GM23248 (cell line): ENCODE measurements around the gene CAMK1D.

Experiments used
- EZH2 ChIP-seq: fragments of 200-600 bp; sonication (generic); IDR thresholded peaks from 2 replicates; pipeline ENCODE4 v1.6.1; 2018; ENCODE audit warnings: antibody characterized with exemption, mild to moderate bottlenecking; ENCODE audit not compliant: insufficient read depth, poor library complexity, severe bottlenecking
- EZH2phosphoT487 ChIP-seq: fragments of 200-600 bp; sonication (generic); IDR thresholded peaks from 2 replicates; pipeline ENCODE4 v1.6.1; 2018; ENCODE audit warnings: antibody characterized with exemption, moderate library complexity, mild to moderate bottlenecking, low read depth; ENCODE audit not compliant: insufficient read depth

- TF ChIP-seq EZH2 (no peak), EZH2phosphoT487 (no peak)
Observed at GRCh38 chr10:12780634-12781601, 431.6 kb downstream of the CAMK1D start.
